ENCODE data around the gene HELZ.

DNA sequence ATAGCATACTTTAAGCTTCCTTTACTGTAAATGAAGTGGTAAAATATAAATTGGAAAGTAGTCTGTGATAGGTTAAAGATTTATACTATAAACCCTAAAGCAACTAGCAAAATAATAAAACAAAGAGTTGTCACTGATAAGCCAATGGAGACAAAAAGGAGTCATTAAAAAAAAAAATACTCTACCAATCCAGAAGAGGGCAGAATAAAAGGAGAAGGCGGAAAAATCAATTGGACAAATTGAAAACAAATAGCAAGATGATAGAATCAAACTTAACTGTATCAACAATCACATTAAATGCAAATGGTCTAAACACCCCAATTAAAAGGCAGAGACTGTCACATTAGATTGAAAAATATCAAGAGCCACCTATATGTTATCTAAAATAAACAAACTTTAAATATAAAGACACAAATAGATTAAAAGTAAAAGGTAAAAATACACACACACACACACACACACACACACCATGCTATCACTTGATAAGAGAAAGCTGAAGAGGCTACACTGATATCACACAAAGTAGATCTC, 128.9 kb downstream of the HELZ start:
- TF ChIP-seq, protein P1, sequence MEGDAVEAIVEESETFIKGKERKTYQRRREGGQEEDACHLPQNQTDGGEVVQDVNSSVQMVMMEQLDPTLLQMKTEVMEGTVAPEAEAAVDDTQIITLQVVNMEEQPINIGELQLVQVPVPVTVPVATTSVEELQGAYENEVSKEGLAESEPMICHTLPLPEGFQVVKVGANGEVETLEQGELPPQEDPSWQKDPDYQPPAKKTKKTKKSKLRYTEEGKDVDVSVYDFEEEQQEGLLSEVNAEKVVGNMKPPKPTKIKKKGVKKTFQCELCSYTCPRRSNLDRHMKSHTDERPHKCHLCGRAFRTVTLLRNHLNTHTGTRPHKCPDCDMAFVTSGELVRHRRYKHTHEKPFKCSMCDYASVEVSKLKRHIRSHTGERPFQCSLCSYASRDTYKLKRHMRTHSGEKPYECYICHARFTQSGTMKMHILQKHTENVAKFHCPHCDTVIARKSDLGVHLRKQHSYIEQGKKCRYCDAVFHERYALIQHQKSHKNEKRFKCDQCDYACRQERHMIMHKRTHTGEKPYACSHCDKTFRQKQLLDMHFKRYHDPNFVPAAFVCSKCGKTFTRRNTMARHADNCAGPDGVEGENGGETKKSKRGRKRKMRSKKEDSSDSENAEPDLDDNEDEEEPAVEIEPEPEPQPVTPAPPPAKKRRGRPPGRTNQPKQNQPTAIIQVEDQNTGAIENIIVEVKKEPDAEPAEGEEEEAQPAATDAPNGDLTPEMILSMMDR (IDR thresholded peaks at IDR 0.05), result no peak
- no peak for TF ChIP-seq POLR2A (IDR thresholded peaks at IDR 0.05)
